HG02852 (cell line): ENCODE measurements around the gene DGCR8.

Source experiments
- ATAC-seq: cut with Tn5 transposase; IDR thresholded peaks from one replicate; pipeline ENCODE4 v1.9.1; 2021; ENCODE audit warnings: mild to moderate bottlenecking, moderate library complexity; ENCODE audit not compliant: unreplicated experiment

Gene DGCR8

GRCh38 chr22:20121856-20122415, 41.9 kb downstream of the DGCR8 start:
- ATAC-seq: no peak

GRCh38 chr22:20123366-20124082, 43.5 kb downstream of the DGCR8 start:
- no peak for ATAC-seq

GRCh38 chr22:20124083-20124787, 44.2 kb downstream of the DGCR8 start:
- no peak for ATAC-seq

- no peak for ATAC-seq
These were observed 45.4 kb downstream of the DGCR8 start for GRCh38 chr22:20125201-20126174.

- ATAC-seq: no peak
These were observed 46.4 kb downstream of the DGCR8 start for GRCh38 chr22:20126284-20127029.

GRCh38 chr22:20127318-20127868, 47.4 kb downstream of the DGCR8 start:
- ATAC-seq: no peak

GRCh38 chr22:20127869-20128618, 48.0 kb downstream of the DGCR8 start:
- ATAC-seq: no peak

- no peak for ATAC-seq
These were observed 48.5 kb downstream of the DGCR8 start for GRCh38 chr22:20128619-20128901.

- no peak for ATAC-seq
These were observed 49.1 kb downstream of the DGCR8 start for GRCh38 chr22:20128902-20129746.

GRCh38 chr22:20129747-20130014, 49.6 kb downstream of the DGCR8 start:
- ATAC-seq: no peak

- ATAC-seq: no peak
These were observed 50.3 kb downstream of the DGCR8 start for GRCh38 chr22:20130319-20130718.

- ATAC-seq: peak; percentile 67
These were observed 50.9 kb downstream of the DGCR8 start for GRCh38 chr22:20130731-20131596.

- peak; percentile 57 for ATAC-seq
These were observed 51.5 kb downstream of the DGCR8 start, which contains the start of gene ZDHHC8 for GRCh38 chr22:20131597-20131858. Gene ZDHHC8 (plus strand): TSS chr22:20131804. CDS start chr22:20131948, 144 bp downstream.

GRCh38 chr22:20131859-20132685, 52.0 kb downstream of the DGCR8 start:
- ATAC-seq: peak; percentile 8

GRCh38 chr22:20132686-20133246, 52.7 kb downstream of the DGCR8 start:
- no peak for ATAC-seq

- ATAC-seq: no peak
These were observed 54.0 kb downstream of the DGCR8 start for GRCh38 chr22:20133930-20134549.
